GM10847 (cell line): Measurements from ENCODE around the gene KLHL1.

ENCODE experiments used
- POLR2A ChIP-seq: IDR thresholded peaks from 2 replicates; pipeline ENCODE4 v1.6.1; 2011; ENCODE audit not compliant: insufficient read length; ENCODE audit errors: extremely low read depth

KLHL1 gene, protein sequence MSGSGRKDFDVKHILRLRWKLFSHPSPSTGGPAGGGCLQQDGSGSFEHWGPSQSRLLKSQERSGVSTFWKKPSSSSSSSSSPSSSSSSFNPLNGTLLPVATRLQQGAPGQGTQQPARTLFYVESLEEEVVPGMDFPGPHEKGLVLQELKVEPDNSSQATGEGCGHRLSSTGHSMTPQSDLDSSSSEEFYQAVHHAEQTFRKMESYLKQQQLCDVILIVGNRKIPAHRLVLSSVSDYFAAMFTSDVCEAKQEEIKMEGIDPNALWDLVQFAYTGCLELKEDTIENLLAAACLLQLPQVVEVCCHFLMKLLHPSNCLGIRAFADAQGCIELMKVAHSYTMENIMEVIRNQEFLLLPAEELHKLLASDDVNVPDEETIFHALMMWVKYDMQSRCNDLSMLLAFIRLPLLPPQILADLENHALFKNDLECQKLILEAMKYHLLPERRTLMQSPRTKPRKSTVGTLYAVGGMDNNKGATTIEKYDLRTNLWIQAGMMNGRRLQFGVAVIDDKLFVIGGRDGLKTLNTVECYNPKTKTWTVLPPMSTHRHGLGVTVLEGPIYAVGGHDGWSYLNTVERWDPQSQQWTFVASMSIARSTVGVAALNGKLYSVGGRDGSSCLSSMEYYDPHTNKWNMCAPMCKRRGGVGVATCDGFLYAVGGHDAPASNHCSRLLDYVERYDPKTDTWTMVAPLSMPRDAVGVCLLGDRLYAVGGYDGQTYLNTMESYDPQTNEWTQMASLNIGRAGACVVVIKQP

DNA sequence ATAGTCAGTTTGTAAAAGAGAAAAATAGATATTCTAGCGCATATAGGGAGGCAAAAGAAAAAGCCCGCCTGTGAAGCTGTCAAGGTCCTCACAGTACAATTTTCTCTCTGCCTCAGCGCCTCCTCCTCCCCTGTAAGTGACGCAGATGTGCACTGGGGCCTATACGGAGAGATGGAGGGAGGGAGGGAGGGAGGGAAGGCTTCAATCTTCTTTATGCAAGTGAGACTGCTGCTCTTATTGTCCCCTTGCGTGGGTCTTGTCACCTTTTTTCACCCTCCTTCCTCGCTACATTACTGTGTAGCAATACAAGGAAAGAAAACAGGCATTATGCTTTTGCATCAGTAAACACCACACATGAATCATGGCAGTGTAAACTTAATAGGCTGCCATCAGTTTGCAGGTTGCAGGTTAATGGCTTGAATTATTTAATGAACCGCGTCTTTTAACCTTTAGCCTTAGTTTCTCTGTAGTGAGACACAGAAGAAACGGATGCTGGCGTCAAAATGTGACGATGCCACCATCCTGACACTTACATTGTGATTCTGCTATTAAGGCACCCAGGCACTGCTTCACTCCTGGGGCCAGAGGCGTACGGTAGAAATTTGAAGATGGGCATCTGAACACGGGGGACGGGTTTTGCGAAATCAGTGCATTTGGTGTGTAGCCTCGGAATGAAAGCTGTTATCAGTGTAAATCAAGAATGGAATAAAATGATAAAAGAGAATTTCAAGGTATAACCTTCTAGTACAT, at the start of gene KLHL1:
TSS of gene KLHL1 (minus strand) at position 97 of the 750 bp plus-strand sequence. CDS start 753 bp downstream, outside the sequence.
- TF ChIP-seq POLR2A: no peak

DNA sequence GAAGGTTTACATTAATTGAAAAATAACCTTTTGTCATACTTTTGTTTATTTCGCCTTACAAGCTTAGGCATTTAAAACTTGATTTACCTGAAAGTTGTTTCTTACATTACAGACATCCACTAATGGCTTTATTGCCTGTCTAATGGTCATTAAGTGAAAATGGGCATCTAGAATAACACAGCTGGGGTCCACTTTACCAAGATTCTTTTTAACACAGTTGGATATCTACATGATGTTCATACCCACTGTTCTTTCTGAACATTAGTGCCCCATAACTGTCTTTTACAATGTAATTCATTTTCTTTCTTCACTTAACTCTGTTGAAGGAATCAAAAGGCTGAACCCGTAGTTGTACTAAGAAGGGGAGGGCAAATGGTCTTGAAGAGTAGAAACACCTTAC, 19.8 kb upstream of the KLHL1 start:
- TF ChIP-seq POLR2A: no peak

DNA sequence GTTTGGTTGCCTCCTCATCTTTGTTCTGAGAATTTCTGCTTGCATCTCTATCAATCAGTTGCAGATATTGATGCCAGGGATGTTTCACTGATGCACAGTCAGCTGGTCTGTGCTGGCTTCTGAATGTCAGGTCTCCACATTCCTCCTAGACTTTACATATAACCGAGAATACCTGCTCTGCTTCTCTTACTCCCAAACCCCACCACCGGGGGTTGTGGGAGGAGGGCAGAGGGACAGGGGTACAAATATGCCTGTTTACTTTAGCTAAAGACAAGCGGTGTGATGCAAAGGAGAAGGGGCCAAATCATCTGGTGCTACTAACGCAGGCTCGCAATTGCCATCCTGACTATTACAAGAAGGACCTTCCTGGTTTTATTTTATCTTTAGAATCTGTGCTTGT, 17.4 kb upstream of the KLHL1 start:
- TF ChIP-seq POLR2A: no peak

DNA sequence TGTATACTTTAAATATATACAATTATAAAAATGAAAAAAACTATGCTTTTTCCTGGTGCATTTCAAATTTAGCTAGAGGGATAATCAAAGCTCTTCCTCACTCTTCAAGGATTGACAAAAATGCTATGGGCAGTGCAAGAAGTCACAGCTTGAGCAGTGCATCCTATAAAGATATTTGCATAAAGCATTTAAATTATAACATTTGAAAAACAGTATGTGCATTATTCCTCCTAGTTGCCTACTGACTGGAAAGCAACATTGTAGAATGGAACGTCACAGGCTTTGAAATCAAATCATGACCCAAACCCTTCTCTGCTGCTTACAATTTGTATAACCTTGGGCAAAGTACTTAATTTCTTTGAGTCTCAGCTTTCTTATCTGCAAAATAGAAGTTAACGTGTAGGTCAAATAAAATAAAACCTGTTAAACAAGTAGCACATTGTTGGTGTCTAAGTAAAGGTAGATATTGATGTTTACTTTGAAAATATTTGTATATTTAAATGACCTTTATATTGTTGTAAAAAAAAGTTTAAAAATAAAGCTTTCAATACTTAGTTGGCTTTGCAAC, 9.2 kb upstream of the KLHL1 start:
- no peak for TF ChIP-seq POLR2A

DNA sequence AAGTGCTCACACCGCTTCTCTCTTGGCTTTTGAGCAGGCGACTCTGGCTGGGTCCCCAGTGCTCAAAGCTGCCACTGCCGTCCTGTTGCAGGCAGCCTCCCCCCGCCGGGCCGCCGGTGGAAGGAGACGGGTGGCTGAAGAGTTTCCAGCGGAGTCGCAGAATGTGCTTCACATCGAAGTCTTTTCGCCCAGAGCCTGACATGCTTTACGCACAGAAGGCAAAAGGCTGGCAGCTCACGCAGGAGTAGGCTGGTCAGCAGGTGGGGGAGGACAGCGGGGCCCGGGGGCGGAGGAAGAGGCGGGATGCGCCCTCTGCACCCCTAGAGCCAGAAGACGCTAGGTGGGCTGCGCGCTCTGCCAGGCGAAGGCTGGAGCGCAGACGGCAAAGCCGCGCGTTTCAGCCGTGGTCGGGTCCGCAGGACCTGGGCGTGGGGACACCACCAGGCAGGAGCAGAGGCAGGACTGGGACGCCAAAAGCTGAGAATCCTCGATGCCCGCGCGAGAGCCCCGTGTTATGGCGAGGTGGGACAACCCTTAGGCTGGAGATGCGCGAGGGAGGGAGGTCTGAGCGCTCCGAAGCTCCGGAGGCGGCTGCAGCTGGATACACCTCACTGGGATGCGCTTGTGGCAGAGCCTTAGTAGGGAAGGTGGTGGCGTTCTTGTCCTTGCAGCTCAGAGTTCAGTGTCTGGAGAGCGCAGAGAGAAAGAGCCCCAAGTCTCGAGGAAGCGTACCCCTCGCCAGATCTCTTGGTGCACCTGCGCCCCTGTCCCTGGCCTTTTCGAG, 562 bp downstream of the KLHL1 start, which contains the start of gene ATXN8OS:
TSS of gene ATXN8OS (plus strand) at position 329 of the 784 bp plus-strand sequence.
- no peak for TF ChIP-seq POLR2A

DNA sequence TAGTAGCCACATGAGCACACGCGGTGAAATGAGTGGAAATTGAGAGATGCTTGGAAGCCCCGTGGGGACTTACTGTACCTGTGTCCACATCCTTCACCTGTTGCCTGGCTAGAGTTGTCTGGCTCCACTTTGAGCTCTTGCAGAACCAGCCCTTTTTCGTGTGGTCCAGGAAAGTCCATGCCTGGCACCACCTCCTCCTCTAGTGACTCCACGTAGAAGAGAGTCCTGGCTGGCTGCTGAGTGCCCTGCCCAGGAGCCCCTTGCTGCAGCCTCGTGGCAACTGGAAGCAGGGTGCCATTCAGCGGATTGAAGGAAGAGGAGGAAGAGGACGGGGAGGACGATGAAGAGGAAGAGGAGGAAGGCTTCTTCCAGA, 1.1 kb downstream of the KLHL1 start:
- no peak for TF ChIP-seq POLR2A

DNA sequence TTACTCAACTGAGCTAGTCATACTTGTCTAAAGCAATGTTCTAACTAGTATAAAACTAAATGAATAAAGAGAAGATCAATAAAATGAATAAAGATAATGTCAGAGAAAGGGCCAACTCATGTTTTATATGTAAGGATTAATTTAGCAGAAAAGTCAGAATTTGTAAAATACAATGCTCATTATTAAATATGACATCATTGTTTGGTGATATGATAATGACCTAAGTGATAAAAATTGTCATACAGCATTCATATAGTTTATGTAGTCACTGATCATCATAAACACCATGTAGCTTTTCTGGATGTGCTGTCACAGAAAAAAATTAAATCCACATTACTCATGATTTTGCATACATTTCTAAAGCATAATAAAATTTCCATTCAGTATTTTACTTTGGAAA, 3.8 kb downstream of the KLHL1 start:
- no peak for TF ChIP-seq POLR2A

DNA sequence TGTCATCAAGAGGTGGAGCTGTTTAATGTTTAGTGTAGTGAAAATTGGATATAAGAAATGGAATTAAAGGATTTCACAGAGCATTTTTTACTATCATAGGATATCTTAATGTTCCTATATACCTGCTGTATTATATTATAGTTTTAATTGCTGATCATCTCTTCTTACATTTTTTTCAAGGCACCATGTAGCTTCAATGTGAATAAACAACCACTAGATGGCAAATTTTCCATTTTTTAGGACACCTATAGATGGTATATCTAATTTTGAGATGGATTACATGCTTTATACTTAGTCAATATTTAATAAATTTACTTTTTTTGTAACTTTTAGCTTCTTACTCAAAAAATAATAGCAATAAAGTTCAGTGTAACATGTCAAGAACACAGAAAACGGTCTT, 9.6 kb downstream of the KLHL1 start:
- TF ChIP-seq POLR2A: no peak

DNA sequence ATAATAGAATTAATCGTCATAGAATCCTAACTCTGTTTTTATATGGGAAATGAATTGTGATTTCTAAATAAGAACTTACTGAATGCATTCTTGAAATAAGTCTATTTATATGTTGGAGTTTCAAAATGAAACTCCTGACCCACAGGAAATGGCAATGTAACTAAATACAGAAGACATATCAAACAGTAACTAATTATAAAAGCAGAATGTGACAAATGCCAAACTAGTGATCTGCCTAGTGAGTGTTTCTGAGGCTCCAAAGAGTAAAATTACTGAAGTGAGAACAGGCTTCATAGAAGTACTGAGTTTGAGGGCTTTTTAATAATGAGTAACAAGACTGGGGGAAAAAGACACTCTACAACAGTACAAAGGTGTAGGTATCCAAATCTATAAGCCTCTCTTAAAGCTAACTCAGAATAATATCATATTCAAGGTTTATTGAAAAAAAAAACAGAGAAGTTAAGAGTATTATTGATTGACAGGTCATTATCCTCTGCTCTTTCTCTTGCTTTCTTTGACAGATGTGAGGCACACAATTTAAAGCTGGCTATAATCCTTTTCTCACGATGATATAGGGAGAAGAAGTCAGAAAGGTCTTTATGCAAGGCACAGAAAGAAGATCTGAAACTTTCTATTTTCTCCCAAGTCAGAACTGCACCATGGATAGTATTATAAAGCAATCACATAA, 18.1 kb downstream of the KLHL1 start:
- no peak for TF ChIP-seq POLR2A

DNA sequence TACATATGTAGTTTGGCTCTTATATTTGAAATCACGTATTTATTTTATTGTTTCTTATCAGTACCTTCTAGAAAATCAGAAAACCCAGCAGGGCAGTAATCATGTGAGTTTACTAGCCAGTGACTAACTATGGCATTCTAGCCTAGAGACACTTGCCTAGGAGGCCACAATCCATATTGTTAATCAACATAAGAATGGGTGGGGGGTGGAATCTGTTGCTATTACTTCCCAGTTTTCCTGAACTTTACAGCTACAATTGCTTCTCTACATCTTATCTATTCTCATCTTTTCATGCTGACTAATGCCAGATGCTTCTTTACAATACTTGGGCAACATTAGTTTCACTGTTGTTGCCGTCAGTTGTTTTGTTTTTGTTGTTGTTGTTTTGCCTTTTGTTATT, 19.3 kb downstream of the KLHL1 start:
- TF ChIP-seq POLR2A: no peak

DNA sequence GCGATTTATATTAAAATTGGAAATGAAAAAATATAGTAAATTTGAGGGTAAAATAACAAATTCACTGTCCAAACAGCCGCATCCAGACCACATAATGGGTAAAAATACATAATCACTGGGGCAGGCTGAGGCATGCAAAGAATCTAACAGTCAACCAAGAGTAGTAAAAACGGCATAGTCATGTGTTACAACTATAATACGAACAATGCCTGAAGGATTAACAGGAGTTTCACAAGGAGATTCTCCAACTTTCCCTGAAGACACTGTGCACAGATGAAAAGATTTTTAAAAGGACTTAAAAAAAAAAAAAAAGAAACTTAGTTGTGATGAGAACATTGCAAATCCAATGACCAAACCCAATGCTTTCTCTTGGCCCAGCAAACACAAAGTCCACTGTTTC, 21.0 kb downstream of the KLHL1 start:
- TF ChIP-seq POLR2A: no peak

DNA sequence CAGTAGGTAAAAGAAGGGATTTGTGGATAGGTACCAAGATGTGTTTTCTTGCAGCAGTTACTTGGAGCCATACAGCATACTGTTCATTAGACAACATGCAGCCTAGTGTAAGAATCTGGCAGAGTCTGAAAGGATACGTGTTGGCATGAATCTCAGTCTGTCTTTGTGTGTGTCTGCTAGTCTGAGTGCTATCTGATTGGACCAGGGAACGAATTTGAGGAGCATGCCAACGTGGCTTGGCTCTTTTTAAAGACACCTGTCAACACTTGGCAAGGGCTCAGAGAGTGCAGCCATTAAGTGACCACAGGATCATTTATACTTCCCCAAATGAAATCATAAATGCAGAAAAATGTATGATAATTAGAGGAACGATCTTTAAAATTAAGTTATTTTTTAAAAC, 28.2 kb downstream of the KLHL1 start:
- no peak for TF ChIP-seq POLR2A

DNA sequence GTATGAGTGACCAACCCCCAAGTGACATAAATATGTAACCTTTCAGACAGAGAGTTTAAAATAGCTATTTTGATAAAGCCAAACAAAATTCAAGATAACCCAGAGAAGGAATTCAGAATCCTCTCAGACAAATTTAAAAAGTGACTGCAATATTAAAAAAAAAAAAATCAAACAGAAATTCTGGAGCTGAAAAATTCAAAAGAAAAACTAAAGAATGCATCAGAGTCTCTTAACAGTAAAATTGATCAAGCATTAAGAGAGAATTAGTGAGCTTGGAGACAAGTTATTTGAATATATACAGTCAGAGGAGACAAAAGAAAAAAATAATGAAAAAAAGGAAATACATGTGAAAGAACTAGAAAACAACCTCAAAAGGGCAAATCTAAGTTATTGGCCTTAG, 53.7 kb downstream of the KLHL1 start:
- TF ChIP-seq POLR2A: no peak

DNA sequence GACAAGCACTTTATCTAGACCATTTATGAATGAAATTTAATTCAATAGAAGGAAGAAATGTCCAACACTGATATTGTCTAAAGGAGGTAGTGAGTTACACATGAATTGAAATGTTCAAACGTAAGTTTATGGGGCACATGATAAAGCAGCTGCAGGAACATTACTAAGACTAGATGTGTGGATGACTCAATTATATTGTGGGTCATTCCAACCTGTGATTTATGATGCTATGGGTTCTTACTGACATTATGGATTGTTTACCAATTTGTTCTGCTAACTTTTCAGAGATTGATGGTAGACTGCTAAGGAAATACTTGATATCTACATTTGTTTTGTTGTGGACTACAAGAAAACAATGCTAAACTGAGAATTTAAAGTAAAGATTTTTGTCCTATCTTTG, 56.7 kb downstream of the KLHL1 start:
- TF ChIP-seq POLR2A: no peak
